ENCODE measurements around the gene AUH. TPM values are rescaled to one million over a fixed set of nuclear protein-coding genes. Genes with fewer than 3 reads are reported as not detected.

Gene AUH
- total and polyA plus RNA-seq, 7 donors, result 9.9 to 20.6 (median 14.1) TPM

GRCh38 chr9:91193087-91193657 lies 168.5 kb downstream of the AUH start:
- TF ChIP-seq CTCF (IDR thresholded peaks at IDR 0.05), result peak; percentile 13
- no peaks in the 10 kb centered on the region for H3K36me3 ChIP-seq (ENCODE audit: insufficient read depth in 1 of 2, low read depth in 1 of 2)
- H3K9me3 ChIP-seq, result no peaks in the 10 kb centered on the region
- H3K27ac ChIP-seq, result peak overlapping the region; percentile 100
- H3K4me3 ChIP-seq, result peak overlapping the region; percentile 70
- ATAC-seq, result peak; percentile 85 to 89 (median 86)
- 0% methylated on average over 38 of the region's 38 CpGs for WGBS, 3 donors
- H3K27me3 ChIP-seq (ENCODE audit: insufficient read depth in 3 of 3, low read length in 2 of 3), result no peaks in the 10 kb centered on the region
- peak; percentile 89 to 94 for DNase-seq
- peaks cover 49% of the 10 kb centered on the region for H3K4me1 ChIP-seq
- intact Hi-C loops (cut with DNase I), result loop anchor here (1.0 to 10.0 kb wide), 7 partner anchors 76 to 278 kb away; partner anchors contain the start of genes NFIL3 (in 2 of the 2) and AUH (in 1 of the 2)

- H3K27ac ChIP-seq, result peak overlapping the region; percentile 100
- peak; percentile 14 for TF ChIP-seq CTCF (IDR thresholded peaks at IDR 0.05)
- H3K9me3 ChIP-seq, result no peaks in the 10 kb centered on the region
- 9 to 16% (median 11%) methylated on average over 7 of the region's 7 CpGs for WGBS, 3 donors
- H3K36me3 ChIP-seq (ENCODE audit: insufficient read depth in 1 of 2, low read depth in 1 of 2), result no peaks in the 10 kb centered on the region
- peak overlapping the region; percentile 70 for H3K4me3 ChIP-seq
- H3K27me3 ChIP-seq (ENCODE audit: insufficient read depth in 3 of 3, low read length in 2 of 3), result no peaks in the 10 kb centered on the region
- DNase-seq, result peak in 1 of 2 donors; percentile 62
- H3K4me1 ChIP-seq, result peaks cover 42% of the 10 kb centered on the region
- intact Hi-C loops (cut with DNase I), result loop anchor here (1.0 to 10.0 kb wide), 7 partner anchors 75 to 278 kb away; partner anchors contain the start of genes NFIL3 (in 2 of the 2) and AUH (in 1 of the 2)
- ATAC-seq, result peak; percentile 31 to 60 (median 54)
These were observed 169.2 kb downstream of the AUH start for GRCh38 chr9:91192381-91193086.

DNA sequence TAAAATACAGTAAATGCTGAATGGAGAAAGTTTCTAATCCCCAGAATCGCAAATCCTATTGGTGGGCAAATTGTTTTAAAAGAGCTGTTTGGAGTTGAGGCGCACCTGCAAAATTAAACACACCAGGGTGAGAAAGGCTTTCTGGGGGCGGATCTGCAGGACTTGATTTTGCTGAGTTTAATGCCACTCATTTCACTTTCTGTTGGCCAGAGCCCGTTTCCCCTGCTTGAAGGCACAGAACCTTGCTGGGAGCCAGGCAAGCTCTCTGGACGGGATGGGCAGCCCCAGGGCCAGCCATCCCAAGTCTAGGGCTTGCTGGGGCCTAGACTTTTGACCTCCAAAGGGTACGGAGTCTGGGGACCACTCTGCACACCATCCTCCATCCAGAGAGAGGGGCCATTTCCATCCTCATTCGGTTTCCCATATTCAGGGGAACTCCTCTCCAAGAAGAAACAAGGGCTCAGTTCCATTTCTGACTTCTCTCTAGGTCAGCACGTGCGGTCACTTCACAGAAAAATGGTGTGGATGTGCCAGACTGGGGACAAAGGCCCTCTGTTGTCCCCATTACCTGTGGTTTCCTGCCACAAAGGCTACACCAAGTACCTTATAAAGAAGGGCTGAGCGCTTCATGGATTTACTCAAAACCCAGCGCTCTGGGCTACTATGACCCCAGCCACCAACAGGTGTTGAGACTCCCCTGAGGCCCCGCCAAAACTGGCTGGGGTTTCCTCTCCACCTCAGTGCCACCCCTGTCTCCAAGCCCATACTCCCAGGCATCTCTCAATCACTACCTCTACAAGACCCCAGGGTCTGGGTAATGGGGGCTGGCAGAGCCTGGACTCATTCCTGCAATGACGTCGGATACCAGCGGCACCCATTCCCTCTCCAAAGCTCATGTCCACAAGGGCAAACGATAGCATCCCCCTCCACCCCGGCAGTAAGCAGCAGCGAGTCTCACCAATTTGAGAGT lies 170.0 kb downstream of the AUH start:
- ATAC-seq, result no peak
- 55 to 70% (median 60%) methylated on average over 18 of the region's 18 CpGs for WGBS, 3 donors
- peak in 1 of 2 donors; percentile 55 for DNase-seq
- H3K4me3 ChIP-seq, result peak overlapping the region; percentile 70
- H3K9me3 ChIP-seq, result no peaks in the 10 kb centered on the region
- intact Hi-C loops (cut with DNase I), result loop anchor here (2.0 to 10.0 kb wide), 7 partner anchors 74 to 277 kb away; partner anchors contain the start of genes NFIL3 (in 2 of the 2) and AUH (in 1 of the 2)
- no peaks in the 10 kb centered on the region for H3K27me3 ChIP-seq (ENCODE audit: insufficient read depth in 3 of 3, low read length in 2 of 3)
- H3K27ac ChIP-seq, result peak overlapping the region; percentile 100
- TF ChIP-seq CTCF (IDR thresholded peaks at IDR 0.05), result no peak
- H3K36me3 ChIP-seq (ENCODE audit: insufficient read depth in 1 of 2, low read depth in 1 of 2), result no peaks in the 10 kb centered on the region
- H3K4me1 ChIP-seq, result peaks cover 35% of the 10 kb centered on the region

DNA sequence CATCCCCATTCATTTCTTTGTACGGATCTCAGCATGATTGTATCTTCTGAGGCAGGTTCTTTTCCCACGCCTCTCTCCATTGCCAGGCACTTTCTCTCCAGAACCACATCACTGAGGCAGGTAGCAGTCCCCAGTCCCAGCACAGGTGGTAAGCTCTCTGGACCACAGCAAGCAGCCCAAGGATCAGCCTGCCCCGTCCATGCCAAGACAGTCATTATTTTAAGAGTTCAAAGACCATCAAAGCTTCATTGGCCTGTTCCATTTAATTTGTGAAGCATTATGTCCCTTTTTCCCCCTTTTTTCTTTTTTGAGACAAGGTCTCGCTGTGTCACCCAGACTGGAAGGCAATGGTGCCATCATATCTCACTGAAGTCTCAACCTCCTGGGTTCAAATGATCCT lies 171.7 kb downstream of the AUH start:
- no peak for TF ChIP-seq CTCF (IDR thresholded peaks at IDR 0.05)
- no peaks in the 10 kb centered on the region for H3K9me3 ChIP-seq
- no peak for ATAC-seq
- DNase-seq, result no peak
- H3K36me3 ChIP-seq (ENCODE audit: insufficient read depth in 1 of 2, low read depth in 1 of 2), result no peaks in the 10 kb centered on the region
- 95 to 98% (median 95%) methylated on average over 4 of the region's 4 CpGs for WGBS, 3 donors
- no peak overlapping the region for H3K4me3 ChIP-seq
- intact Hi-C loops (cut with DNase I), result loop anchor here (2.0 to 10.0 kb wide), 6 partner anchors 73 to 275 kb away; partner anchors contain the start of genes AUH (in 1 of the 2) and NFIL3 (in 1 of the 2)
- no peak overlapping the region for H3K27ac ChIP-seq
- H3K27me3 ChIP-seq (ENCODE audit: insufficient read depth in 3 of 3, low read length in 2 of 3), result no peaks in the 10 kb centered on the region
- peaks cover 19% of the 10 kb centered on the region for H3K4me1 ChIP-seq

Data from psoas muscle (tissue), 8 donors.